Activated CD4-positive, alpha-beta T cell treated with anti-CD3 and anti-CD28 coated beads, Interleukin-2, amount 10 ng/mL, durations not matched to agents 7 days and 5 days (primary cell): Measurements from ENCODE around the gene NEUROD1. TPM values are rescaled to one million over a fixed set of nuclear protein-coding genes. Genes with fewer than 3 reads are reported as not detected.

Source experiments
- CTCF ChIA-PET: fragments of 350-600 bp; sonication (Branson Sonifier 250); formaldehyde crosslinking; loops from one replicate; lab custom pipeline; 2021; ENCODE audit warnings: antibody characterized with exemption; lab: Charles Lee
- POLR2A ChIA-PET: fragments of 350-600 bp; sonication (Branson Sonifier 250); formaldehyde crosslinking; loops from one replicate; lab custom pipeline; 2021; ENCODE audit warnings: antibody characterized with exemption; lab: Charles Lee
- DNase-seq: peaks from one replicate; pipeline ENCODE4 v3.0.0-alpha.2; 2020
- H3K27ac Mint-ChIP-seq: one replicate; pipeline ENCODE4 v1.8.0; 2021; ENCODE audit warnings: mild to moderate bottlenecking, moderate library complexity, mixed read lengths
- H3K27me3 Mint-ChIP-seq: one replicate; pipeline ENCODE4 v1.8.0; 2021; ENCODE audit warnings: mixed read lengths
- H3K36me3 Mint-ChIP-seq: one replicate; pipeline ENCODE4 v1.8.0; 2021; ENCODE audit warnings: low read depth, mixed read lengths
- H3K4me1 Mint-ChIP-seq: one replicate; pipeline ENCODE4 v1.8.0; 2021; ENCODE audit warnings: mixed read lengths
- H3K4me3 Mint-ChIP-seq: one replicate; pipeline ENCODE4 v1.8.0; 2021; ENCODE audit warnings: mild to moderate bottlenecking, moderate library complexity, mixed read lengths
- H3K9me3 Mint-ChIP-seq: one replicate; pipeline ENCODE4 v1.8.0; 2021; ENCODE audit warnings: mixed read lengths
- total RNA-seq, 2 experiments: library from RNA; stranded (reverse); gene quantifications; one replicate each; pipeline ENCODE4 v1.2.3, GENCODE V29; 2021

The NEUROD1 gene
- total RNA-seq, 2 experiments from 2014 or later = not detected

- H3K36me3 Mint-ChIP-seq = no peaks in the 10 kb centered on the region
- no peaks in the 10 kb centered on the region for H3K9me3 Mint-ChIP-seq
- no peak overlapping the region for H3K27ac Mint-ChIP-seq
- peaks cover 60% of the 10 kb centered on the region for H3K27me3 Mint-ChIP-seq
- CTCF ChIA-PET = interaction anchor here (1.1 kb wide), 1 partner anchor 8 kb away, joined by 3 read pairs; no protein-coding TSS in a partner anchor
- DNase-seq = no peak
- H3K4me1 Mint-ChIP-seq = no peaks in the 10 kb centered on the region
- POLR2A ChIA-PET = no interaction called here
- H3K4me3 Mint-ChIP-seq = no peak overlapping the region
These were observed 30.8 kb downstream of the NEUROD1 start for GRCh38 chr2:181649436-181649979.

GRCh38 chr2:181648478-181649155 lies 31.7 kb downstream of the NEUROD1 start:
- ChIA-PET CTCF (interaction anchor here (1.0 to 1.1 kb wide), 2 partner anchors 9 to 13 kb away, joined by 3 to 4 read pairs; no protein-coding TSS in a partner anchor), POLR2A (no interaction called here)
- no peaks in the 10 kb centered on the region for H3K9me3 Mint-ChIP-seq
- H3K27ac Mint-ChIP-seq = no peak overlapping the region
- H3K36me3 Mint-ChIP-seq = no peaks in the 10 kb centered on the region
- H3K4me1 Mint-ChIP-seq = no peaks in the 10 kb centered on the region
- H3K4me3 Mint-ChIP-seq = no peak overlapping the region
- peaks cover 55% of the 10 kb centered on the region for H3K27me3 Mint-ChIP-seq
- no peak for DNase-seq

- POLR2A ChIA-PET = no interaction called here
- Mint-ChIP-seq H3K27me3 (peaks cover 40% of the 10 kb centered on the region), H3K4me1 (no peaks in the 10 kb centered on the region), H3K9me3 (no peaks in the 10 kb centered on the region), H3K36me3 (no peaks in the 10 kb centered on the region), H3K4me3 (no peak overlapping the region), H3K27ac (no peak overlapping the region)
- no peak for DNase-seq
- CTCF ChIA-PET = no interaction called here
These were observed 33.8 kb downstream of the NEUROD1 start for GRCh38 chr2:181646415-181646987.

GRCh38 chr2:181643151-181643550 lies 37.2 kb downstream of the NEUROD1 start:
- no peak overlapping the region for H3K27ac Mint-ChIP-seq
- ChIA-PET POLR2A (no interaction called here), CTCF (interaction anchor here (1.5 kb wide), 1 partner anchor 14 kb away, joined by 3 read pairs; the partner anchor contains the start of gene CERKL)
- H3K27me3 Mint-ChIP-seq = peaks cover 26% of the 10 kb centered on the region
- DNase-seq = no peak
- no peaks in the 10 kb centered on the region for H3K36me3 Mint-ChIP-seq
- H3K4me3 Mint-ChIP-seq = no peak overlapping the region
- no peaks in the 10 kb centered on the region for H3K4me1 Mint-ChIP-seq
- H3K9me3 Mint-ChIP-seq = no peaks in the 10 kb centered on the region

- Mint-ChIP-seq H3K4me1 (no peaks in the 10 kb centered on the region), H3K9me3 (no peaks in the 10 kb centered on the region), H3K27ac (no peak overlapping the region), H3K27me3 (peaks cover 15% of the 10 kb centered on the region), H3K4me3 (no peak overlapping the region), H3K36me3 (no peaks in the 10 kb centered on the region)
- POLR2A ChIA-PET = no interaction called here
- CTCF ChIA-PET = no interaction called here
- no peak for DNase-seq
These were observed 38.2 kb downstream of the NEUROD1 start for GRCh38 chr2:181642086-181642485.

- Mint-ChIP-seq H3K36me3 (no peaks in the 10 kb centered on the region), H3K27ac (no peak overlapping the region), H3K27me3 (no peaks in the 10 kb centered on the region), H3K4me3 (no peak overlapping the region), H3K9me3 (no peaks in the 10 kb centered on the region), H3K4me1 (no peaks in the 10 kb centered on the region)
- ChIA-PET POLR2A (no interaction called here), CTCF (no interaction called here)
- DNase-seq = no peak
These were observed 40.6 kb downstream of the NEUROD1 start for GRCh38 chr2:181639686-181640085.

- CTCF ChIA-PET = no interaction called here
- Mint-ChIP-seq H3K36me3 (no peaks in the 10 kb centered on the region), H3K27ac (no peak overlapping the region), H3K4me3 (no peak overlapping the region), H3K27me3 (peaks cover 17% of the 10 kb centered on the region), H3K4me1 (no peaks in the 10 kb centered on the region), H3K9me3 (no peaks in the 10 kb centered on the region)
- DNase-seq = no peak
- POLR2A ChIA-PET = no interaction called here
These were observed 47.5 kb downstream of the NEUROD1 start for GRCh38 chr2:181632733-181633401.

GRCh38 chr2:181628590-181629585 lies 51.4 kb downstream of the NEUROD1 start:
- no peak overlapping the region for H3K27ac Mint-ChIP-seq
- peaks cover 34% of the 10 kb centered on the region for H3K27me3 Mint-ChIP-seq
- no peak for DNase-seq
- H3K9me3 Mint-ChIP-seq = no peaks in the 10 kb centered on the region
- CTCF ChIA-PET = no interaction called here
- no peaks in the 10 kb centered on the region for H3K36me3 Mint-ChIP-seq
- no peaks in the 10 kb centered on the region for H3K4me1 Mint-ChIP-seq
- POLR2A ChIA-PET = no interaction called here
- no peak overlapping the region for H3K4me3 Mint-ChIP-seq

GRCh38 chr2:181627545-181627944 lies 52.8 kb downstream of the NEUROD1 start:
- H3K4me1 Mint-ChIP-seq = no peaks in the 10 kb centered on the region
- CTCF ChIA-PET = no interaction called here

GRCh38 chr2:181626671-181627070 lies 53.6 kb downstream of the NEUROD1 start:
- no peak for DNase-seq
- POLR2A ChIA-PET = no interaction called here
- CTCF ChIA-PET = no interaction called here
- Mint-ChIP-seq H3K27ac (no peak overlapping the region), H3K4me1 (no peaks in the 10 kb centered on the region), H3K4me3 (no peak overlapping the region), H3K27me3 (peaks cover 40% of the 10 kb centered on the region), H3K36me3 (no peaks in the 10 kb centered on the region), H3K9me3 (no peaks in the 10 kb centered on the region)

More at GRCh38 chr2:181627545-181627944, 52.8 kb downstream of the NEUROD1 start:
- DNase-seq = no peak
- H3K27ac Mint-ChIP-seq = no peak overlapping the region
- peaks cover 40% of the 10 kb centered on the region for H3K27me3 Mint-ChIP-seq
- no peaks in the 10 kb centered on the region for H3K36me3 Mint-ChIP-seq
- POLR2A ChIA-PET = no interaction called here
- H3K4me3 Mint-ChIP-seq = no peak overlapping the region
- no peaks in the 10 kb centered on the region for H3K9me3 Mint-ChIP-seq
